ENCODE results near the gene RASSF5. TPM values are rescaled to one million over a fixed set of nuclear protein-coding genes. Genes with fewer than 3 reads are reported as not detected.

The RASSF5 gene
- total RNA-seq, 4 donors from 2014 or later = 0.77 to 5.3 (median 3.2) TPM

DNA sequence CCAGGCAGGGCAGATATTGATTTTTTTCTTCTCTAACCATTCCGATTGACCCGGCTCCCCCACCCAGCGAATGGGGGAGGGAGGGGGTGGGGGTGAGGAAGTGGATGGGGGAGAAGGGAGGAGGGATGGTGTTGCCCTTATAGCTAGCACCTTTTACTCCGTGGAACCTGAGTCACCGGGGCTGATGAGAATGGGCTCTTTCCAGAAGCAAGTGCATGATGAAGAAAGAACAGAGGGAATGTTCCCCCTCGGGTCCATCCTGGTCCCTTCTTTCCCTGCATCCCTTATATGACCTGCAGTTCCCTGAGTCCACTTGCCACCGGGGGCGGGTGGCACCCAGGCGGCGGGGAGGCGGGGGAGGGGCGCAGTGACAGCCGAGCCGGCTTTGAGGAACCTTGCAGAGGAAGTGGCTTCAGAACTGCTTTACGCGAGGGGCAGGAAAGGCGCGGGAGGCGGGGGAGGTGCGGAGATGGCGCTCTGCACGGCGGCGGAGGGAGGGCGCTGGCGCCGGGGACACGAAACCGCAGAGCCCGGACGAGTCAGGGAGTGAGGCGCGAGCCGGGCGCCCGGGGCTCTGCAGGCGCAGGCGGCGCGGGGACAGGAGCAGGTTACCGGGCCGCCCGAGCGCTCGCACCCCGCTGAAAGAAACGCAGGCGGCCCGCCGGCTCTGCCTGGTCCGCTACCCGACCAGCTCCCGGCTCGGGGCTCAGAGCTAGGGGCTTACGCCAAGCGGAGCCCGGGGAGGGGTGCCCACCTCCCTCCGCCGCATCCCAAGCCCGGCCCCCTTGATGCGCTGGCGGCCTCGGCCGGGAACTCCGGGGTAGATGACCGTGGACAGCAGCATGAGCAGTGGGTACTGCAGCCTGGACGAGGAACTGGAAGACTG lies 49.7 kb downstream of the RASSF5 start:
- Histone ChIP-seq H3K9me3 (no peaks in the 10 kb centered on the region), H3K4me1 (peaks cover 0 to 6% of the 10 kb centered on the region in 2 donors), H3K27me3 (no peaks in the 10 kb centered on the region), H3K36me3 (no peaks in the 10 kb centered on the region), H3K27ac (peak overlapping the region; percentile 34 to 44), H3K4me3 (peak overlapping the region; percentile 28 to 42)
- no peak for TF ChIP-seq POLR2A (IDR thresholded peaks at IDR 0.05)
- TF ChIP-seq, protein P1, sequence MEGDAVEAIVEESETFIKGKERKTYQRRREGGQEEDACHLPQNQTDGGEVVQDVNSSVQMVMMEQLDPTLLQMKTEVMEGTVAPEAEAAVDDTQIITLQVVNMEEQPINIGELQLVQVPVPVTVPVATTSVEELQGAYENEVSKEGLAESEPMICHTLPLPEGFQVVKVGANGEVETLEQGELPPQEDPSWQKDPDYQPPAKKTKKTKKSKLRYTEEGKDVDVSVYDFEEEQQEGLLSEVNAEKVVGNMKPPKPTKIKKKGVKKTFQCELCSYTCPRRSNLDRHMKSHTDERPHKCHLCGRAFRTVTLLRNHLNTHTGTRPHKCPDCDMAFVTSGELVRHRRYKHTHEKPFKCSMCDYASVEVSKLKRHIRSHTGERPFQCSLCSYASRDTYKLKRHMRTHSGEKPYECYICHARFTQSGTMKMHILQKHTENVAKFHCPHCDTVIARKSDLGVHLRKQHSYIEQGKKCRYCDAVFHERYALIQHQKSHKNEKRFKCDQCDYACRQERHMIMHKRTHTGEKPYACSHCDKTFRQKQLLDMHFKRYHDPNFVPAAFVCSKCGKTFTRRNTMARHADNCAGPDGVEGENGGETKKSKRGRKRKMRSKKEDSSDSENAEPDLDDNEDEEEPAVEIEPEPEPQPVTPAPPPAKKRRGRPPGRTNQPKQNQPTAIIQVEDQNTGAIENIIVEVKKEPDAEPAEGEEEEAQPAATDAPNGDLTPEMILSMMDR (IDR thresholded peaks at IDR 0.05) = no peak
- DNase-seq = peak; percentile 52 to 60
- intact Hi-C loops (cut with DNase I; ENCODE audit: low total_unique reads) = no loop called here

DNA sequence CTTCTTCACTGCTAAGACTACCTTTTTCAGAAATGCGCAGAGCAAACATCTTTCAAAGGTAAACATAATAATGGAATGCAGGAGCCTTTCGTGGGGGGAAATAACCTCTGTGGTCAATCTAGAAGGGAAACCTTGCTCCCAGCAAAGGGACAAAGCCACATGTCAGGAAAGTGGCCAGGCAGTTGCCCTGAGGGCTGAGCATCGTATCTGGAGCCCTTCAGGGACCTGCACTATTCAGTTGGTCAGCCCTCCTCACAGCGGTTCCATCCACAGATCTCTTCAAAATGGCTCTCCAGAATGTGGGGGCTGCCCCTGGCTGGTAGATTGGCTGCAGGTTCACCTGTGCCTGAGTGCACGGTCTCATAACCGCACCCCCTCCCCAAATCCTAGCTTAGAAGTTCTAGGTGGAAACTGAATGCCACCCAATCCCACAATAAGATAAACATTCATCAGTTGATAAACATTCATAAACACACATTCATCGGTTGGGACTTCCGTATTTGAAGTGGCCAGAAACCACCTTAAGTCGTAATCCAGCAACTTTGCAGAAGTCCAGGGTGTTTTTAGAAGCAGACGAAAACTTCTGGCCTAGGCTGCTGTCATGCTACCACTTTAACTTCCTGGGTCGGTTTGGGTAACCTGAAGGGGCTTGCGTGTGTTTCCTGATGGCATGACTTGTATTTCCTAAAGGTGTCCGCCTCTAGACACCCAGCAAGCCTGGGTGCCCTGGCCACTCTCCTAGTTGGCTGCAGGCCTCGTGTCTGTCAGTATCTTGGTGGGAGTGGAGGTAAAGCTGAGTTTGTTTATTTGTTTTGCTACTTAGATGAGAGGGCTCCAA lies 50.5 kb downstream of the RASSF5 start:
- Histone ChIP-seq H3K4me1 (peaks cover 0 to 6% of the 10 kb centered on the region in 2 donors), H3K27ac (no peak overlapping the region), H3K9me3 (no peaks in the 10 kb centered on the region), H3K27me3 (no peaks in the 10 kb centered on the region), H3K36me3 (no peaks in the 10 kb centered on the region), H3K4me3 (peak overlapping the region; percentile 28 to 42)
- no peak for TF ChIP-seq POLR2A (IDR thresholded peaks at IDR 0.05)
- TF ChIP-seq, protein P1 (IDR thresholded peaks at IDR 0.05) = no peak
- no peak for DNase-seq
- intact Hi-C loops (cut with DNase I; ENCODE audit: low total_unique reads) = no loop called here

DNA sequence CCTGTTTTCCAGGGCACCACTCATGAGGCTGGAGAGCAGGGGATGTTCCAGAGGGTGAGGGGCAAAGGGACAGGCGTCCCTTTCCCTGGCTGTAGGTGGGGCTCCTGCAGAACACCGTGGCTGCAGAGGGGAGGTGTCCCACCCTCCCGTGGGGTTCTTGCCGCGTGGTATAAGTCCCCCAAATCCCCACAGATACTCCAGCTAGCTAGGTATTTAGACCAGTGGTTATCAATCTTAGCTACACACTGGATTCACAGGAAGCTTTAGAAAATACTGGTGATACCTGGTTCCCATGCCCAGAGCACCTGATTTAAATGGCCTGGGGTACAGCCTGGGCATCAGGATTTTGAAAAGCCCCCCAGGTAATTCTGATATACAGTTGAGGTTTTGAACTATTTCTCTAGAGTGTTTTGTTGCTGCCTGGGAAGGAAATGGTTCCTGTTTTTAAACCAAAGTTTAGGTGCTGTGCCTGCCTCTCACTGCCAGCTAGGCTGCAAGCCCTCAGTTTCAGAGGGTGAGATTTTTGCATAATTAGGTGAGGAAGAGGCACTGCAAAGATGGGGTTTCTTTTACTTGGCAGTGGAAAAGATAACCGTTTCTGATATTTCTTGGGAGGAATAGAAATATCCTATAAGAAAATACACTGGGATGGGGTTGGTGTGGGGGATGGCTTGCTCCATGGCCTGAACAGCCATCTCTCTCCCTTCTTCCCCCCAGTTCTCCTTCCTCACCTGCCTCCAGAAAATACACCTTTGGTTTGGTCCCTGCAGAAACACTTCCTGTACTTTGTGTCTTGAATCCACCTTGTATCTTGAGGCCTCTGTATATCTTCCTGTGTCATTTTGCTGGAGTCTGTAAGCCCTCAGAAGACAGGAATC lies 51.7 kb downstream of the RASSF5 start:
- intact Hi-C loops (cut with DNase I; ENCODE audit: low total_unique reads) = no loop called here
- Histone ChIP-seq H3K9me3 (no peaks in the 10 kb centered on the region), H3K36me3 (no peaks in the 10 kb centered on the region), H3K27ac (no peak overlapping the region), H3K4me3 (no peak overlapping the region), H3K27me3 (no peaks in the 10 kb centered on the region), H3K4me1 (peaks cover 0 to 6% of the 10 kb centered on the region in 2 donors)
- TF ChIP-seq POLR2A (IDR thresholded peaks at IDR 0.05) = no peak
- TF ChIP-seq, protein P1 (IDR thresholded peaks at IDR 0.05) = no peak
- DNase-seq = no peak

DNA sequence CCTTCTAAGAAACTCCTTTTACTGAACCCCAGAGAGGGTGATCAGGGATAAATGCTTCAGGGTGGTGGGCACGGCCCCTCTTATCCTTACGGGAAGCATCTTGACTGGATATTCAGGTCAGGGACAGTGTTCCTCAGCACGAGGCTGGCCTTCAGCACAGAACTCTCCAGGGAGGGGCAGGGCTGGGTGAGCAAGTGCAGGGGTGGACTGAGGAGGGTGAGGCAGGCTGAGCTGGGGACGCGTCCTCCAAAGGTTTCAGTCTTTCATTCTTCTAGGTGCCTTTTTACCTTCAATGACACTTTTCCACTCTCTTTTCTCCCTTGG lies 52.3 kb downstream of the RASSF5 start:
- intact Hi-C loops (cut with DNase I; ENCODE audit: low total_unique reads) = no loop called here
- no peak for DNase-seq
- H3K4me1 ChIP-seq = peaks cover 0 to 6% of the 10 kb centered on the region in 2 donors
- no peak for TF ChIP-seq POLR2A (IDR thresholded peaks at IDR 0.05)
- TF ChIP-seq, protein P1 (IDR thresholded peaks at IDR 0.05) = no peak
- H3K27ac ChIP-seq = no peak overlapping the region
- H3K27me3 ChIP-seq = no peaks in the 10 kb centered on the region
- H3K9me3 ChIP-seq = no peaks in the 10 kb centered on the region
- H3K4me3 ChIP-seq = no peak overlapping the region
- H3K36me3 ChIP-seq = no peaks in the 10 kb centered on the region

All from uterus (tissue), 4 donors.